Esophagus muscularis mucosa (tissue), 4 donors: ENCODE data around the gene TTC3. TPM values are rescaled to one million over a fixed set of nuclear protein-coding genes. Genes with fewer than 3 reads are reported as not detected.

Source experiments
- DNase-seq: peaks from one replicate; pipeline ENCODE4 v3.0.0-alpha.2; 2017; ENCODE audit errors: extremely low spot score
- H3K27ac ChIP-seq, 4 donors: fragments of 200-600 bp; sonication (generic); replicated peaks in 1 of 4; 1 replicate in 3 of 4; 2 replicates in 1 of 4; pipeline ENCODE4 v1.5.1; 2016 to 2019; ENCODE audit warnings: mild to moderate bottlenecking in 1 of 4
- H3K27me3 ChIP-seq, 4 donors: fragments of 200-600 bp; sonication (generic); one replicate each; pipeline versions ENCODE4 v1.5.1 to v1.6.0; 2016 to 2019
- H3K36me3 ChIP-seq, 4 donors: fragments of 200-600 bp; sonication (generic); one replicate each; pipeline ENCODE4 v1.5.1; 2016 to 2019
- H3K4me1 ChIP-seq, 4 donors: fragments of 200-600 bp; sonication (generic); one replicate each; pipeline ENCODE4 v1.5.1; 2016 to 2019
- H3K4me3 ChIP-seq, 4 donors: fragments of 200-600 bp; sonication (generic); 1 replicate in 2 of 4; 2 replicates in 2 of 4; pipeline ENCODE4 v1.5.1; 2016 to 2019; ENCODE audit warnings: mild to moderate bottlenecking in 4 of 4, moderate library complexity in 1 of 4
- H3K9me3 ChIP-seq, 4 donors: fragments of 200-600 bp; sonication (generic); 1 replicate in 3 of 4; 2 replicates in 1 of 4; pipeline ENCODE4 v1.5.1; 2016 to 2019
- EP300 ChIP-seq: sonication (generic); formaldehyde crosslinking; IDR thresholded peaks from one replicate; pipeline ENCODE4 v1.6.1; 2017; ENCODE audit warnings: antibody characterized with exemption
- POLR2A ChIP-seq: fragments of 450-650 bp; IDR thresholded peaks from one replicate; pipeline ENCODE4 v1.6.1; 2017; ENCODE audit warnings: antibody characterized with exemption, moderate library complexity, mild to moderate bottlenecking, low read depth
- POLR2AphosphoS5 ChIP-seq, 2 donors: sonication (generic); formaldehyde crosslinking; IDR thresholded peaks; one replicate each; pipeline ENCODE4 v1.6.1; 2017; ENCODE audit warnings: antibody characterized with exemption in 2 of 2
- WGBS: methylation state at CpG from one replicate; pipeline ENCODE4 v1.1.5; 2018; 5-methylcytosine and 5-hydroxymethylcytosine counted together
- intact Hi-C: fragments of 100-400 bp; cut with DNase I; formaldehyde crosslinking; loops from one replicate; pipeline ENCODE4 v1.15.1; 2023
- total RNA-seq, 4 donors: library from RNA; depleted of rRNA; stranded (reverse); fragments of >200 nt; gene quantifications; one replicate each; pipeline versions ENCODE4 v1.1.0 to v1.2.1, GENCODE V29; 2016
- TF ChIP-seq, protein P1 (sequence below), 3 experiments: fragments of 200-600 bp in 2 of 3; fragments of 450-650 bp in 1 of 3; sonication (generic) in 2 of 3; IDR thresholded peaks; one replicate each; pipeline ENCODE4 v1.5.1; 2017 to 2019; ENCODE audit warnings: antibody characterized with exemption in 3 of 3, mild to moderate bottlenecking in 2 of 3, moderate library complexity in 1 of 3

The TTC3 gene
- total RNA-seq, 4 donors from 2014 or later: 86.0 to 162 (median 104) TPM

DNA sequence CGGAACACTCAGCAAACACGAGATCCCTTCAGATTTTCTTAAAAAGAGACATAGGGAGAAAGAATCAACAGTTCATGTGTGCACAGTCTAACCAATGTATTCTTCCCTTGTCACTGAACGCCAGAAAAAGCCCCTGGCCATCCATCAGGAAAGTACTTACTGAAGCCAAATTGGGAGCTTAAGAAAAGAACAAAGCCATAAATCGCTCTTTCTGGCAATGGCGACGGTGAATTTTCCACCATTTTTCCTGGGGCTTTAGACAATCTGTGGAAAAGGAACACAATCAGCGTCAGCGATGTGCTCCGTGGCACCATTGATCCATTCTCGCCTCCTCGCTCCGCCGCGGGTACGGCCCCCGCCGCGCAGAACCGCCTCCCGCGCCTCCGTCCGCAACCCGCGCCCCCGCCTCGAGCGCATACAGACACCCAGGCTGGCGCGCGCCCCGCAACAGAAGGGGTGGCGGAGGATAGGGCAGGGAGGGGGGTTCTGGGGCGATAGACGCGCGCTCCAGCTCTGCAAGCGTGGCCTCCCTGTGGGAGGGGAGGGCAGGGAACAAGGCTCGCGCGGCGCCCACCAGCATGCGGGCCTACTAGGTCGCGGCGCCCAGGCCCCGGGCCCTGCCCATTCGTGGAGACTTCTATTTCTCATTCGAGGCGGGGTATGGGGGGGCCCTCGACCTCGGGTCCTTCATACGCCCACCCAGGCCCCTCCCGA lies 623 bp upstream of the TTC3 start:
- TF ChIP-seq POLR2A (no peak), EP300 (no peak), POLR2AphosphoS5 (IDR thresholded peaks at IDR 0.05) (peak in 1 of 2 donors; percentile 68)
- TF ChIP-seq, protein P1, sequence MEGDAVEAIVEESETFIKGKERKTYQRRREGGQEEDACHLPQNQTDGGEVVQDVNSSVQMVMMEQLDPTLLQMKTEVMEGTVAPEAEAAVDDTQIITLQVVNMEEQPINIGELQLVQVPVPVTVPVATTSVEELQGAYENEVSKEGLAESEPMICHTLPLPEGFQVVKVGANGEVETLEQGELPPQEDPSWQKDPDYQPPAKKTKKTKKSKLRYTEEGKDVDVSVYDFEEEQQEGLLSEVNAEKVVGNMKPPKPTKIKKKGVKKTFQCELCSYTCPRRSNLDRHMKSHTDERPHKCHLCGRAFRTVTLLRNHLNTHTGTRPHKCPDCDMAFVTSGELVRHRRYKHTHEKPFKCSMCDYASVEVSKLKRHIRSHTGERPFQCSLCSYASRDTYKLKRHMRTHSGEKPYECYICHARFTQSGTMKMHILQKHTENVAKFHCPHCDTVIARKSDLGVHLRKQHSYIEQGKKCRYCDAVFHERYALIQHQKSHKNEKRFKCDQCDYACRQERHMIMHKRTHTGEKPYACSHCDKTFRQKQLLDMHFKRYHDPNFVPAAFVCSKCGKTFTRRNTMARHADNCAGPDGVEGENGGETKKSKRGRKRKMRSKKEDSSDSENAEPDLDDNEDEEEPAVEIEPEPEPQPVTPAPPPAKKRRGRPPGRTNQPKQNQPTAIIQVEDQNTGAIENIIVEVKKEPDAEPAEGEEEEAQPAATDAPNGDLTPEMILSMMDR (IDR thresholded peaks at IDR 0.05): no peak
- H3K4me1 ChIP-seq: peaks cover 16 to 40% (median 32%) of the 10 kb centered on the region in 4 donors
- WGBS: 2% methylated on average over 25 of the region's 54 CpGs
- H3K4me3 ChIP-seq: peak overlapping the region; percentile 75 to 97 (median 76)
- H3K27ac ChIP-seq: peak overlapping the region; percentile 92 to 100 (median 100)
- peaks cover 0 to 23% (median 4%) of the 10 kb centered on the region in 4 donors for H3K36me3 ChIP-seq
- no peaks in the 10 kb centered on the region for H3K27me3 ChIP-seq
- peak; percentile 96 for DNase-seq
- intact Hi-C loops: loop anchor here (5.0 to 10.0 kb wide), 3 partner anchors 108 to 302 kb away; partner anchors contain the start of genes HLCS and VPS26C
- H3K9me3 ChIP-seq: no peaks in the 10 kb centered on the region

DNA sequence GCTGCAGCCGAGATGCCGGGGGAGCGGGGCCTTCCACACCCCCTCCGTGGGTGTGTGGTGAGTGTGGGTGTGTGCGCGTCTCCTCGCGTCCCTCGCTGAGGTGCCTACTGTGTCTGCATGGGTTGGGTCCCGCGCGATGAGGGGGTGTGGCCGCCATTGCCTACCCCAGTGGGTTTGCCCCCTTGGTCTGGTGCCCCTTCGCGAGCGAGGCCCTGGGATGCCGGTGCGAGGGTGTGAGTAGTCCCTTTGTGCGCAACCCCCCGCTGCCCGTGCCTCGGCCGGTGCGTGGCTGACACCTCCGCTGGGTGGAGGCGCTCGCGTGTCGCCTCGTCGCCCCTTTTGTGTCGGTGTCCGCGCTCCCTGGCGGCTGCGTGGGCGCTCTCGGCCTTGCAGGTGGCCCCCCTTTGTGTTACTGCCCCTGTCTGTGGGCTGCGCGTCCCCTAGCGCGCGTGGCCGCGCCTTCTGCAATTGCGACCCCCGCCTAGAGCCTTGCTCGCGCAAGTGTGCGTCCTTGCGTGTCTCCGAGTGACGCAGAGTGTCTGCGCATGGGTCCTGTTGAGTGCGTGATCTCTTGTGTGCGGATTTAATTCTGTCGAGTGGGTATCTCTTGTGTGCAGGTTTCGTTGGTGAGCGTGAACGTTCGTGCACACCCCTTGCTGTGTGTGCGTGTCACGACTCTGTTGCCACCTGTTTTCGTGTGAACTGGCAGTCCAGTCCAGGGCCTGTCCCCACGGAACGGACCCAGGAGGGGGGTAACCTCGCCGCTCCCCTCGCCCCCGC lies 553 bp downstream of the TTC3 start:
- Histone ChIP-seq H3K4me1 (peaks cover 16 to 40% (median 32%) of the 10 kb centered on the region in 4 donors), H3K27ac (peak overlapping the region; percentile 92 to 100 (median 100)), H3K27me3 (no peaks in the 10 kb centered on the region), H3K4me3 (peak overlapping the region; percentile 75 to 97 (median 76)), H3K36me3 (peaks cover 0 to 16% (median 2%) of the 10 kb centered on the region in 4 donors), H3K9me3 (no peaks in the 10 kb centered on the region)
- intact Hi-C loops: loop anchor here (5.0 to 10.0 kb wide), 3 partner anchors 109 to 301 kb away; partner anchors contain the start of genes HLCS and VPS26C
- WGBS: 0% methylated on average over 14 of the region's 70 CpGs
- no peak for DNase-seq
- TF ChIP-seq POLR2AphosphoS5 (IDR thresholded peaks at IDR 0.05) (peak in 1 of 2 donors; percentile 56), EP300 (no peak), POLR2A (no peak)
- TF ChIP-seq, protein P1 (IDR thresholded peaks at IDR 0.05): peak in 1 of 3 experiments; percentile 3

DNA sequence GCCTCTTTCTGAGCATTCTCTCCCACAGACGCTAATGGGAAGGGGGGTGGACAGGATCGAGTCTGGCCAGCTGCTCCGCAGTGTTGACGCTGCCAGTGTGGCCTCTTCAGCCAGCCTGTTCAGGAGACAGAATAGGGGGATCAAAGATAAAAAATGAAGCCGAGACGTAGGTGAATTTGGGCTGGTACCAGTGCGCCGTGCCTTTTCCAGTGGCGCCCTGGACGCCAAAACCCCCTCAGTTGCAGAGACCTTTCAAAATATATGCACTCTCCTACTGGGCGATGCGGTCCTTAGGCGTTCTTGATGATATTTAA lies 1.1 kb downstream of the TTC3 start:
- intact Hi-C loops: loop anchor here (5.0 to 10.0 kb wide), 3 partner anchors 109 to 301 kb away; partner anchors contain the start of genes HLCS and VPS26C
- WGBS: 8% methylated on average over 9 of the region's 13 CpGs
- H3K27ac ChIP-seq: peak overlapping the region; percentile 92 to 100 (median 100)

DNA sequence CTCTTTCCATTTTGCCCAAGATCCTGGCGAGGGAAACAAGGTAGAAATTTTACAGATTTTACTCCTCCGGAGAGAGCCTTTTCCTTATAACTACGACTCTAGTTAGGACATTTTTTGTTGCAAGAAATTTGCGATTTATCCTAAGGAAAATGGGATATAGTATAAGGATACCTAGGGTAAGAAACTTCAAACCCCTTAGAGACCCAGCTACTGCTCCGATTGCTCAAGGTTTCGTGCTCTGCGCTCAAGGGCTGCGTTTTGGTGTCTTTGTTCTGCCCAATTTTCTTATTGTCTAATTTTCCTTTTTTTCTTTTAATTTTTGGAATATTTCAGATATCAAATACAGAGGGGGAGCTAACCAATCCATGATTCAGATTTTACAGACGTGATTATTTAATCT lies 1.5 kb downstream of the TTC3 start:
- WGBS: 38% methylated on average over 9 of the region's 9 CpGs
- Histone ChIP-seq H3K4me1 (peaks cover 16 to 40% (median 32%) of the 10 kb centered on the region in 4 donors), H3K27me3 (no peaks in the 10 kb centered on the region), H3K27ac (peak overlapping the region; percentile 92 to 100 (median 100)), H3K9me3 (peaks cover 0 to 4% (median 0%) of the 10 kb centered on the region in 4 donors), H3K4me3 (peak overlapping the region; percentile 75 to 97 (median 76)), H3K36me3 (peaks cover 0 to 6% (median 0%) of the 10 kb centered on the region in 4 donors)
- intact Hi-C loops: loop anchor here (5.0 to 10.0 kb wide), 3 partner anchors 110 to 300 kb away; partner anchors contain the start of genes HLCS and VPS26C
- DNase-seq: no peak
- no peak for TF ChIP-seq POLR2AphosphoS5 (IDR thresholded peaks at IDR 0.05)
- no peak for TF ChIP-seq EP300
- TF ChIP-seq, protein P1 (IDR thresholded peaks at IDR 0.05): no peak
- TF ChIP-seq POLR2A: no peak

More for the DNA sequence above, 1.1 kb downstream of the TTC3 start:
- no peak for DNase-seq
- peaks cover 16 to 40% (median 32%) of the 10 kb centered on the region in 4 donors for H3K4me1 ChIP-seq
- H3K27me3 ChIP-seq: no peaks in the 10 kb centered on the region
- peaks cover 0 to 10% (median 0%) of the 10 kb centered on the region in 4 donors for H3K36me3 ChIP-seq
- TF ChIP-seq POLR2AphosphoS5 (IDR thresholded peaks at IDR 0.05): no peak
- TF ChIP-seq, protein P1 (IDR thresholded peaks at IDR 0.05): no peak
- TF ChIP-seq POLR2A: no peak
- TF ChIP-seq EP300: no peak
- H3K9me3 ChIP-seq: peaks cover 0 to 2% (median 0%) of the 10 kb centered on the region in 4 donors
- peak overlapping the region; percentile 75 to 97 (median 76) for H3K4me3 ChIP-seq
